Thoracic aorta (tissue), 2 donors: ENCODE results near the gene TMC6. TPM values are rescaled to one million over a fixed set of nuclear protein-coding genes. Genes with fewer than 3 reads are reported as not detected.
"Not testable (repeated sequence)": the region's sequence is repeated elsewhere in the genome, so short reads cannot be mapped to it uniquely, and the experiment has no call there.

Source experiments
- ATAC-seq: fragments of 150-250 bp; one replicate; pipeline ENCODE4 v1.8.0; 2017; ENCODE audit warnings: low read depth; ENCODE audit not compliant: insufficient number of reproducible peaks, low FRiP score
- DNase-seq: peaks from one replicate; pipeline ENCODE4 v3.0.0-alpha.2; 2020; ENCODE audit warnings: low spot score
- H3K27ac ChIP-seq, 2 donors: fragments of 200-600 bp; sonication (generic); 1 replicate in 1 of 2; 2 replicates in 1 of 2; pipeline ENCODE4 v1.5.1; 2016; ENCODE audit warnings: mild to moderate bottlenecking in 2 of 2, moderate library complexity in 2 of 2
- H3K27me3 ChIP-seq: fragments of 200-600 bp; sonication (generic); replicated peaks from 2 replicates; pipeline ENCODE4 v1.6.0; 2016; ENCODE audit warnings: mild to moderate bottlenecking; ENCODE audit not compliant: insufficient read depth
- H3K36me3 ChIP-seq: fragments of 200-600 bp; sonication (generic); one replicate; pipeline ENCODE4 v1.5.1; 2016
- H3K4me1 ChIP-seq, 2 donors: fragments of 200-600 bp; sonication (generic); 1 replicate in 1 of 2; 2 replicates in 1 of 2; pipeline versions ENCODE4 v1.5.1 to v1.6.0; 2016; ENCODE audit warnings: low read depth in 2 of 2, mild to moderate bottlenecking in 1 of 2; ENCODE audit not compliant: control insufficient read depth in 1 of 2
- H3K4me3 ChIP-seq: fragments of 200-600 bp; sonication (generic); 2 replicates; pipeline ENCODE4 v1.5.1; 2016; ENCODE audit warnings: mild to moderate bottlenecking
- H3K9me3 ChIP-seq: fragments of 200-600 bp; sonication (generic); 2 replicates; pipeline ENCODE4 v1.5.1; 2016
- total RNA-seq, 2 donors: library from RNA; depleted of rRNA; stranded (reverse); fragments of >200 nt; gene quantifications; one replicate each; pipeline versions ENCODE4 v1.1.0 to v1.2.3, GENCODE V29; 2016
- TF ChIP-seq, protein P1 (sequence below): fragments of 200-600 bp; sonication (generic); IDR thresholded peaks from one replicate; pipeline ENCODE4 v1.5.1; 2019; ENCODE audit warnings: antibody characterized with exemption

TMC6 gene
- total RNA-seq, 2 donors from 2014 or later = 22.6 to 44.3 TPM

DNA sequence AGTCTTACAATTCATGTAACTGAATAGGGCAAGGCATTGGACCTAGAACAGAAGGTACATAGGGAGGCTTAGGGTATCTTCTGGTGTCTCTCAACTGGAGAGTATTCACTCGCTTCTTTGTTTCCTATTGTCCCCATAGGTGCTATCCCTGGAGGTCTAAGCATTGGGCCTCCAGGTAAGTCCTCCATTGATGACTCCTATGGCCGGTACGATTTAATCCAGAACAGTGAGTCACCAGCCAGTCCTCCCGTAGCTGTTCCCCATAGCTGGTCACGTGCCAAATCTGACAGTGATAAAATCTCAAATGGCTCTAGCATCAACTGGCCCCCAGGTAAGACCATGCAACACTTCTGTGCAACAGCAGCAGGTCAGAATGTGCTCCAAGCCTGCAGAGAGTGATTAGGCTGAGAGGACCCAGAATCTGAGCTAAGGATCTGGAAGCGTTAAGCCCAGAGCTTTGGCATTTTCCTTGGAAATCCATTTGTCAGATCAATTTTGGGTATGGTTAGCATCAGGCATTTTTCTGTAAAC is 35.7 kb downstream of the TMC6 start:
- H3K36me3 ChIP-seq = peaks cover 75% of the 10 kb centered on the region
- H3K4me1 ChIP-seq = no peaks in the 10 kb centered on the region
- ATAC-seq (no peak), DNase-seq (no peak)
- H3K27me3 ChIP-seq = no peaks in the 10 kb centered on the region
- no peak overlapping the region for H3K4me3 ChIP-seq
- H3K9me3 ChIP-seq = no peaks in the 10 kb centered on the region
- no peak overlapping the region for H3K27ac ChIP-seq
- TF ChIP-seq, protein P1, sequence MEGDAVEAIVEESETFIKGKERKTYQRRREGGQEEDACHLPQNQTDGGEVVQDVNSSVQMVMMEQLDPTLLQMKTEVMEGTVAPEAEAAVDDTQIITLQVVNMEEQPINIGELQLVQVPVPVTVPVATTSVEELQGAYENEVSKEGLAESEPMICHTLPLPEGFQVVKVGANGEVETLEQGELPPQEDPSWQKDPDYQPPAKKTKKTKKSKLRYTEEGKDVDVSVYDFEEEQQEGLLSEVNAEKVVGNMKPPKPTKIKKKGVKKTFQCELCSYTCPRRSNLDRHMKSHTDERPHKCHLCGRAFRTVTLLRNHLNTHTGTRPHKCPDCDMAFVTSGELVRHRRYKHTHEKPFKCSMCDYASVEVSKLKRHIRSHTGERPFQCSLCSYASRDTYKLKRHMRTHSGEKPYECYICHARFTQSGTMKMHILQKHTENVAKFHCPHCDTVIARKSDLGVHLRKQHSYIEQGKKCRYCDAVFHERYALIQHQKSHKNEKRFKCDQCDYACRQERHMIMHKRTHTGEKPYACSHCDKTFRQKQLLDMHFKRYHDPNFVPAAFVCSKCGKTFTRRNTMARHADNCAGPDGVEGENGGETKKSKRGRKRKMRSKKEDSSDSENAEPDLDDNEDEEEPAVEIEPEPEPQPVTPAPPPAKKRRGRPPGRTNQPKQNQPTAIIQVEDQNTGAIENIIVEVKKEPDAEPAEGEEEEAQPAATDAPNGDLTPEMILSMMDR = no peak

DNA sequence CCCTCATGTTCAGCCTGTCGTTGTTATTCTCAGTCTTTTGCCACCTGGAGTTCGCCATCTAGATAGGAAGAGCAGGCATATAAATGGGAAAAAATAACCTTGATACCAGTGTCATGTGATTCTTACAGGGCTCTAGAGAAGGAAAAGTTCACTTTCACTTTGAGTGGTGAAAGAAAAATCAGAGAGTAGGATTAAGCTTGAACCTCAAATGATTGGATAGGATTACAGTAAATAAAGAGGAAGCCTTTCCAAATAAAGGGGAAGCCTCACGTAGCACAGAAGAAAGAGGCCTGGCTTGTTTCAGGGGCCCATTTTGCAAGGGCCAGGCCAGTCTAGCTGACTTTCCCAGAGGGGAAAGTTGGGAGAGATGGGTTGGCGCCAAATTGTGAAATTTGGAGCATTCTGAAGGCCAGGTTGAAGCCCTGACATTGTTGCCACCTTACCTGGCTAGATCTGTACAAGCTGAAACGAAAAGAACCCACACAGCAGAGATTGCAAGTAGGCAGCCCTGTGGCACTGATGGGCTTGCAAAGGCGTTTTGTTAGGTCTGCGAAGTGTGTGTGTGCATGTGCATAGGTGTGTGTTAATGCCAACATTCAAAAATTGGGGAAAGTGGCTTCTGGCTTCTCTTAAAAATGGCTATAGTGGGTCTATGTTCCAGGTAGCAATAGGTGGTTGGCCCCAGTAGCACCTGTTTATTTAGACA is 38.8 kb downstream of the TMC6 start:
- DNase-seq (no peak), ATAC-seq (peak; percentile 10)
- Histone ChIP-seq H3K36me3 (peaks cover 69% of the 10 kb centered on the region), H3K27ac (no peak overlapping the region), H3K4me3 (no peak overlapping the region), H3K9me3 (no peaks in the 10 kb centered on the region), H3K27me3 (no peaks in the 10 kb centered on the region), H3K4me1 (no peaks in the 10 kb centered on the region)
- TF ChIP-seq, protein P1 = no peak

DNA sequence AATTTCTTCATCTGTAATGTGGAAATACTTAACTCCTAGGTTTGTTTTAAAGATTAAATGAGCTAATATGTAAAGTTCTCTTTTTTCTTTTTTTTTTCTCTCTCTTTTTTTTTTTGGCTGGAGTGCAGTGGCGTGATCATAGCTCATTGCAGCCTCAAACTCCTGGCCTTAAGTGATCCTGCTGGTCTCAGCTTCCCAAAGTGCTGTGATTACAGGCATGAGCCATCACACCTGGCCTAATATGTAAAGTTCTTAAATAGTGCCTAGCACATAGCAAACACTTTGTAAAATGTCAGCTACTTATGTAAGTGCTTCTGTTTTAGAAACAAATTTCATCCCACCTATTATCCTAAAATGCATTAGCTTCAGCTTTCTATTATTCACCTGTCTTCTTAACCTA is 40.0 kb downstream of the TMC6 start:
- no peak overlapping the region for H3K27ac ChIP-seq
- DNase-seq (no peak), ATAC-seq (no peak)
- H3K4me3 ChIP-seq = no peak overlapping the region
- H3K36me3 ChIP-seq = peaks cover 57% of the 10 kb centered on the region
- no peaks in the 10 kb centered on the region for H3K4me1 ChIP-seq
- H3K27me3 ChIP-seq = no peaks in the 10 kb centered on the region
- TF ChIP-seq, protein P1 = no peak
- no peaks in the 10 kb centered on the region for H3K9me3 ChIP-seq

DNA sequence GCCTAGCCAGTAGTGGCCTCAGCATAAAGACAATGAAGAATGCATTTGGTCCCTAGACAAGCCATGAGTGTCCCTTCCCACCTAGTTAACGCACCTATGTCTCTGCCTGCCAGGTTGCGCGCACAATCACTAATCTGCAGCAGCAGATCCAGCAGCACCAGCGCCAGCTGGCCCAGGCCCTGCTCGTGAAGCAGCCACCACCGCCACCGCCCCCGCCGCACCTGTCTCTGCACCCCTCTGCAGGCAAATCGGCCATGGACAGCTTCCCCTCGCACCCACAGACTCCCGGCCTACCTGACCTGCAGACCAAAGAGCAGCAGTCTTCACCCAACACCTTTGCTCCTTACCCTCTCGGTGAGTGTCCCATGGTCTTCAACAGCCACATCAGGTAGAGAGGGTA is 41.8 kb downstream of the TMC6 start:
- Histone ChIP-seq H3K36me3 (peaks cover 46% of the 10 kb centered on the region), H3K9me3 (no peaks in the 10 kb centered on the region)
- ATAC-seq = no peak

DNA sequence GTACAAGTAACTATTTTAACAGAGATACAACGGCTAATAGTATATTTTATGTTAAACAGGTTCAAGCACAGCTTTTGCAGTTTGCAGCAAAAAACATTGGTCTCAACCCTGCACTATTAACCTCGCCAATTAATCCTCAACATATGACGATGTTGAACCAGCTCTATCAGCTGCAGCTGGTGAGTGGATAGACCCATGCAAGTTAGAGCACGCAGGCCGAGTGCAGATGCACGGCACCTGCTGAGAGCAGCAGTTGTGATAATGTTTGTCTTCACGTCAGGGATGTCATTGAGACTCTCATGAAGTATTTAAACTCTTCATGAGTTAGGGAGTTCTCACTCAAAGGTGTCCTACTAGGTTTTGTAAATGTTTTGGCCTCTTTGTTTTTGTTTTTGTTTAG is 45.6 kb downstream of the TMC6 start:
- H3K27ac ChIP-seq = no peak overlapping the region
- no peak overlapping the region for H3K4me3 ChIP-seq
- H3K4me1 ChIP-seq = no peaks in the 10 kb centered on the region
- TF ChIP-seq, protein P1 = no peak
- ATAC-seq (no peak), DNase-seq (no peak)
- peaks cover 49% of the 10 kb centered on the region for H3K36me3 ChIP-seq
- H3K27me3 ChIP-seq = no peaks in the 10 kb centered on the region
- no peaks in the 10 kb centered on the region for H3K9me3 ChIP-seq

More for the DNA sequence above, 41.8 kb downstream of the TMC6 start:
- no peak overlapping the region for H3K27ac ChIP-seq
- H3K4me1 ChIP-seq = no peaks in the 10 kb centered on the region
- H3K27me3 ChIP-seq = no peaks in the 10 kb centered on the region
- no peak overlapping the region for H3K4me3 ChIP-seq
- DNase-seq = no peak
- TF ChIP-seq, protein P1 = no peak

DNA sequence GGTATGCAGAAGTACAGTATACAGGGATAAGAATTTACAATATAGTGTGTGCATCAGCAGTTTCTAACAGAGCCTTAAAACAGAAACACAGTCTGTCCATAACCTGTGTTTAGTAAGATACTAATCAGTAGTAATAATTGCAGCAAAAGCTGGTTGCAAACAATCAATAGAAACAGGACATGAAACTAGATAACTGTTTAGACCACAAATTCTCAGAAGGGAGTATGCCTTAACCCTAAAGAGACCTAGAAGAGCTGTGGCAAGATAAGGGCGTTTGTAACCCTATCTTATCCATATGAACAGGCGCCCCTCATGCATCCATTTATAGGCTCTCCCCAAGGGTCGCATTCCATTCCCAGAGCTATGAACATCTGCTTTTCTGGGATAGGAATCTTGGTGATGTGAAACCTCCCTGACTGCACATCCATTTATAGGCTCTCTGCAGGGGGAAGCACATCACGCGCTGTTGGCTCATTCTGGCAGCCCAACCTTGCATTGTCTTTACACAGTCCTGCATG is 46.1 kb downstream of the TMC6 start:
- H3K9me3 ChIP-seq, H3K4me3 ChIP-seq, H3K4me1 ChIP-seq, ATAC-seq, H3K27ac ChIP-seq, H3K27me3 ChIP-seq, DNase-seq: not testable (repeated sequence)
- H3K36me3 ChIP-seq = peaks cover 51% of the 10 kb centered on the region
